HepG2 (cell line): ENCODE data around the gene PDE4D. TPM values are rescaled to one million over a fixed set of nuclear protein-coding genes. Genes with fewer than 3 reads are reported as not detected.

Source experiments
- GATA4 ChIP-seq: sonication (generic); IDR thresholded peaks from 2 replicates; pipeline ENCODE4 v1.6.1; 2016; ENCODE audit warnings: antibody characterized with exemption, low read depth, borderline replicate concordance
- KDM5A ChIP-seq: fragments of 200-600 bp; sonication (generic); IDR thresholded peaks from 2 replicates; pipeline ENCODE4 v1.7.0; 2018; ENCODE audit warnings: antibody characterized with exemption, mild to moderate bottlenecking, low read length, borderline replicate concordance
- NR3C1 ChIP-seq: sonication (generic); formaldehyde crosslinking; IDR thresholded peaks from 2 replicates; pipeline ENCODE4 v1.4.0; 2020; ENCODE audit warnings: missing genetic modification reagents
- PHB2 ChIP-seq: fragments of 450-650 bp; IDR thresholded peaks from 2 replicates; pipeline ENCODE4 v1.6.1; 2018; ENCODE audit not compliant: partially characterized antibody
- ZNF12 ChIP-seq: sonication (generic); formaldehyde crosslinking; IDR thresholded peaks from 2 replicates; pipeline ENCODE4 v1.5.0; 2020; ENCODE audit warnings: missing genetic modification reagents
- ZSCAN9 ChIP-seq: IDR thresholded peaks from 2 replicates; pipeline ENCODE4 v1.6.1; 2016; ENCODE audit warnings: borderline replicate concordance
- polyA plus RNA-seq, 8 experiments: library from polyadenylated mRNA; depleted of rRNA in 3 of 8; stranded (reverse) in 7 of 8; unstranded in 1 of 8; fragments of >200 nt; fragmentation: Illumina TruSeq in 4 of 8; extraction: Trizol in 4 of 8; gene quantifications; 2 replicates each; pipeline versions ENCODE4 v1.2.1 to v1.2.3, GENCODE V29; 2011 to 2016; ENCODE audit warnings: low read depth in 4 of 8, missing spikeins in 1 of 8, mixed read lengths in 1 of 8; ENCODE audit not compliant: insufficient read depth in 1 of 8
- total RNA-seq, 5 experiments: library from RNA; depleted of rRNA; stranded (reverse); fragments of >200 nt; fragmentation: Illumina TruSeq; extraction: Trizol; gene quantifications; 2 replicates each; pipeline ENCODE4 v1.2.3, GENCODE V29; 2016; ENCODE audit warnings: low read depth in 1 of 5
- TF ChIP-seq, protein P1 (sequence below), 2 experiments: sonication (generic) in 1 of 2; formaldehyde crosslinking in 1 of 2; IDR thresholded peaks; 2 replicates each; pipeline versions ENCODE4 v1.4.0 to v1.6.1; 2016 to 2020; ENCODE audit warnings: borderline replicate concordance in 1 of 2, low read depth in 1 of 2, mild to moderate bottlenecking in 1 of 2, missing genetic modification reagents in 1 of 2
- TF ChIP-seq, protein P2 (sequence below): sonication (generic); formaldehyde crosslinking; IDR thresholded peaks from 2 replicates; pipeline ENCODE4 v1.5.0; 2020; ENCODE audit warnings: mild to moderate bottlenecking, missing genetic modification reagents, borderline replicate concordance
- TF ChIP-seq, protein P3 (sequence below): fragments of 450-650 bp; IDR thresholded peaks from 2 replicates; pipeline ENCODE4 v1.6.1; 2016
- TF ChIP-seq, protein P4 (sequence below): sonication (generic); formaldehyde crosslinking; IDR thresholded peaks from 2 replicates; pipeline ENCODE4 v1.4.0; 2020; ENCODE audit warnings: missing genetic modification reagents, borderline replicate concordance
- TF ChIP-seq, protein P5 (sequence below): sonication (generic); formaldehyde crosslinking; IDR thresholded peaks from 2 replicates; pipeline ENCODE4 v1.5.1; 2020; ENCODE audit warnings: mild to moderate bottlenecking, missing genetic modification reagents, borderline replicate concordance

Gene PDE4D
- total and polyA plus RNA-seq, 2 of the 13 experiments (the other 11 are each of a cell fraction or from before 2014, with no cell fraction given): 7.0 to 12.2 TPM

DNA sequence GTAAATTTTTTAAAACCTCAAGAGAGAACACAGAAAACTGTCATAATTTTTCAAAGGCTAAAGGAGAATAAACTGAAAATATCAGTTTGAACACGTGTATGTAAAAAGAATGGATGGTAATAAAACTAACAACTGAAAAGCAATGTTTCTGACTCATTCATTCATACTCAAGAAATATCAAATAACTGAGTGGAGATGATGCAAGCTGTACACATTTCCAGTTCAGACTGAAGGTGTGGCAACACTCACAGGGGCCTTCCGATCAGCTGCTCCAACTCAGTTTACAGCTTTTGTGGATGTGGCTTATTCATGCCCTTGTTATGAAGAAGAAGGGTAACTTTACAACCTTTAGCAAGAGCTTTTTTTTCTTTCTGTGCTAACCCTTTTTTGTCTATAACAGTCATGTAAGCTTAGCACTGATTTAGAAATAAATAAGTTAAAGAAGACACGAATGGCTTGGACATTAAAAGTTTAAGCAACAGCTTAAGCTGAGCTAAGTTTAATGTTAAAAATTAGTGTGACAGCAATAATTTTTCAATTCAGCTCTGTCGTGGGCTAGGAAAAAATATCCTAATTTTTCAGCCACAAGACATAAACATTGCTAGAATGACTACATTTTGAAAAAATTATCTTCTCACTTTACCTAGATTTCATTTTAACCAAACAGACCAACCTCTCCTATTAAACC lies 857.1 kb downstream of the PDE4D start (continued):
- TF ChIP-seq KDM5A (no peak), ZSCAN9 (CRISPR knock-in tag) (no peak), ZNF12 (CRISPR knock-in tag) (peak; percentile 49; the same call in 1 of the 2 replicates), GATA4 (no peak), NR3C1 (no peak), PHB2 (no peak)
- TF ChIP-seq, protein P1, sequence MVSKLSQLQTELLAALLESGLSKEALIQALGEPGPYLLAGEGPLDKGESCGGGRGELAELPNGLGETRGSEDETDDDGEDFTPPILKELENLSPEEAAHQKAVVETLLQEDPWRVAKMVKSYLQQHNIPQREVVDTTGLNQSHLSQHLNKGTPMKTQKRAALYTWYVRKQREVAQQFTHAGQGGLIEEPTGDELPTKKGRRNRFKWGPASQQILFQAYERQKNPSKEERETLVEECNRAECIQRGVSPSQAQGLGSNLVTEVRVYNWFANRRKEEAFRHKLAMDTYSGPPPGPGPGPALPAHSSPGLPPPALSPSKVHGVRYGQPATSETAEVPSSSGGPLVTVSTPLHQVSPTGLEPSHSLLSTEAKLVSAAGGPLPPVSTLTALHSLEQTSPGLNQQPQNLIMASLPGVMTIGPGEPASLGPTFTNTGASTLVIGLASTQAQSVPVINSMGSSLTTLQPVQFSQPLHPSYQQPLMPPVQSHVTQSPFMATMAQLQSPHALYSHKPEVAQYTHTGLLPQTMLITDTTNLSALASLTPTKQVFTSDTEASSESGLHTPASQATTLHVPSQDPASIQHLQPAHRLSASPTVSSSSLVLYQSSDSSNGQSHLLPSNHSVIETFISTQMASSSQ (IDR thresholded peaks at IDR 0.05; ENCODE audit: low read depth): no peak
- TF ChIP-seq, protein P1 (CRISPR knock-in tag; IDR thresholded peaks at IDR 0.05; ENCODE audit: borderline replicate concordance): peak; percentile 22; the same call in 1 of the 2 replicates
- TF ChIP-seq, protein P2, sequence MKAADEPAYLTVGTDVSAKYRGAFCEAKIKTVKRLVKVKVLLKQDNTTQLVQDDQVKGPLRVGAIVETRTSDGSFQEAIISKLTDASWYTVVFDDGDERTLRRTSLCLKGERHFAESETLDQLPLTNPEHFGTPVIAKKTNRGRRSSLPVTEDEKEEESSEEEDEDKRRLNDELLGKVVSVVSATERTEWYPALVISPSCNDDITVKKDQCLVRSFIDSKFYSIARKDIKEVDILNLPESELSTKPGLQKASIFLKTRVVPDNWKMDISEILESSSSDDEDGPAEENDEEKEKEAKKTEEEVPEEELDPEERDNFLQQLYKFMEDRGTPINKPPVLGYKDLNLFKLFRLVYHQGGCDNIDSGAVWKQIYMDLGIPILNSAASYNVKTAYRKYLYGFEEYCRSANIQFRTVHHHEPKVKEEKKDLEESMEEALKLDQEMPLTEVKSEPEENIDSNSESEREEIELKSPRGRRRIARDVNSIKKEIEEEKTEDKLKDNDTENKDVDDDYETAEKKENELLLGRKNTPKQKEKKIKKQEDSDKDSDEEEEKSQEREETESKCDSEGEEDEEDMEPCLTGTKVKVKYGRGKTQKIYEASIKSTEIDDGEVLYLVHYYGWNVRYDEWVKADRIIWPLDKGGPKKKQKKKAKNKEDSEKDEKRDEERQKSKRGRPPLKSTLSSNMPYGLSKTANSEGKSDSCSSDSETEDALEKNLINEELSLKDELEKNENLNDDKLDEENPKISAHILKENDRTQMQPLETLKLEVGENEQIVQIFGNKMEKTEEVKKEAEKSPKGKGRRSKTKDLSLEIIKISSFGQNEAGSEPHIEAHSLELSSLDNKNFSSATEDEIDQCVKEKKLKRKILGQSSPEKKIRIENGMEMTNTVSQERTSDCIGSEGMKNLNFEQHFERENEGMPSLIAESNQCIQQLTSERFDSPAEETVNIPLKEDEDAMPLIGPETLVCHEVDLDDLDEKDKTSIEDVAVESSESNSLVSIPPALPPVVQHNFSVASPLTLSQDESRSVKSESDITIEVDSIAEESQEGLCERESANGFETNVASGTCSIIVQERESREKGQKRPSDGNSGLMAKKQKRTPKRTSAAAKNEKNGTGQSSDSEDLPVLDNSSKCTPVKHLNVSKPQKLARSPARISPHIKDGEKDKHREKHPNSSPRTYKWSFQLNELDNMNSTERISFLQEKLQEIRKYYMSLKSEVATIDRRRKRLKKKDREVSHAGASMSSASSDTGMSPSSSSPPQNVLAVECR (CRISPR knock-in tag): peak; percentile 44; the same call in 1 of the 2 replicates
- TF ChIP-seq, protein P3, sequence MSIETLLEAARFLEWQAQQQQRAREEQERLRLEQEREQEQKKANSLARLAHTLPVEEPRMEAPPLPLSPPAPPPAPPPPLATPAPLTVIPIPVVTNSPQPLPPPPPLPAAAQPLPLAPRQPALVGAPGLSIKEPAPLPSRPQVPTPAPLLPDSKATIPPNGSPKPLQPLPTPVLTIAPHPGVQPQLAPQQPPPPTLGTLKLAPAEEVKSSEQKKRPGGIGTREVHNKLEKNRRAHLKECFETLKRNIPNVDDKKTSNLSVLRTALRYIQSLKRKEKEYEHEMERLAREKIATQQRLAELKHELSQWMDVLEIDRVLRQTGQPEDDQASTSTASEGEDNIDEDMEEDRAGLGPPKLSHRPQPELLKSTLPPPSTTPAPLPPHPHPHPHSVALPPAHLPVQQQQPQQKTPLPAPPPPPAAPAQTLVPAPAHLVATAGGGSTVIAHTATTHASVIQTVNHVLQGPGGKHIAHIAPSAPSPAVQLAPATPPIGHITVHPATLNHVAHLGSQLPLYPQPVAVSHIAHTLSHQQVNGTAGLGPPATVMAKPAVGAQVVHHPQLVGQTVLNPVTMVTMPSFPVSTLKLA: no peak
- TF ChIP-seq, protein P4, sequence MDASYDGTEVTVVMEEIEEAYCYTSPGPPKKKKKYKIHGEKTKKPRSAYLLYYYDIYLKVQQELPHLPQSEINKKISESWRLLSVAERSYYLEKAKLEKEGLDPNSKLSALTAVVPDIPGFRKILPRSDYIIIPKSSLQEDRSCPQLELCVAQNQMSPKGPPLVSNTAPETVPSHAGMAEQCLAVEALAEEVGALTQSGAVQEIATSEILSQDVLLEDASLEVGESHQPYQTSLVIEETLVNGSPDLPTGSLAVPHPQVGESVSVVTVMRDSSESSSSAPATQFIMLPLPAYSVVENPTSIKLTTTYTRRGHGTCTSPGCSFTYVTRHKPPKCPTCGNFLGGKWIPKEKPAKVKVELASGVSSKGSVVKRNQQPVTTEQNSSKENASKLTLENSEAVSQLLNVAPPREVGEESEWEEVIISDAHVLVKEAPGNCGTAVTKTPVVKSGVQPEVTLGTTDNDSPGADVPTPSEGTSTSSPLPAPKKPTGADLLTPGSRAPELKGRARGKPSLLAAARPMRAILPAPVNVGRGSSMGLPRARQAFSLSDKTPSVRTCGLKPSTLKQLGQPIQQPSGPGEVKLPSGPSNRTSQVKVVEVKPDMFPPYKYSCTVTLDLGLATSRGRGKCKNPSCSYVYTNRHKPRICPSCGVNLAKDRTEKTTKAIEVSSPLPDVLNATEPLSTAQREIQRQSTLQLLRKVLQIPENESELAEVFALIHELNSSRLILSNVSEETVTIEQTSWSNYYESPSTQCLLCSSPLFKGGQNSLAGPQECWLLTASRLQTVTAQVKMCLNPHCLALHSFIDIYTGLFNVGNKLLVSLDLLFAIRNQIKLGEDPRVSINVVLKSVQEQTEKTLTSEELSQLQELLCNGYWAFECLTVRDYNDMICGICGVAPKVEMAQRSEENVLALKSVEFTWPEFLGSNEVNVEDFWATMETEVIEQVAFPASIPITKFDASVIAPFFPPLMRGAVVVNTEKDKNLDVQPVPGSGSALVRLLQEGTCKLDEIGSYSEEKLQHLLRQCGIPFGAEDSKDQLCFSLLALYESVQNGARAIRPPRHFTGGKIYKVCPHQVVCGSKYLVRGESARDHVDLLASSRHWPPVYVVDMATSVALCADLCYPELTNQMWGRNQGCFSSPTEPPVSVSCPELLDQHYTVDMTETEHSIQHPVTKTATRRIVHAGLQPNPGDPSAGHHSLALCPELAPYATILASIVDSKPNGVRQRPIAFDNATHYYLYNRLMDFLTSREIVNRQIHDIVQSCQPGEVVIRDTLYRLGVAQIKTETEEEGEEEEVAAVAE (CRISPR knock-in tag): peak; percentile 65; the same call in 1 of the 2 replicates
- TF ChIP-seq, protein P5, sequence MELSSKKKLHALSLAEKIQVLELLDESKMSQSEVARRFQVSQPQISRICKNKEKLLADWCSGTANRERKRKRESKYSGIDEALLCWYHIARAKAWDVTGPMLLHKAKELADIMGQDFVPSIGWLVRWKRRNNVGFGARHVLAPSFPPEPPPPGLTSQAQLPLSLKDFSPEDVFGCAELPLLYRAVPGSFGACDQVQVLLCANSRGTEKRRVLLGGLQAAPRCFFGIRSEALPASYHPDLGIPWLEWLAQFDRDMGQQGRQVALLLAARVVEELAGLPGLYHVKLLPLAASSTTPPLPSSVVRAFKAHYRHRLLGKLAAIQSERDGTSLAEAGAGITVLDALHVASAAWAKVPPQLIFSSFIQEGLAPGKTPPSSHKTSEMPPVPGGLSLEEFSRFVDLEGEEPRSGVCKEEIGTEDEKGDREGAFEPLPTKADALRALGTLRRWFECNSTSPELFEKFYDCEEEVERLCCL (CRISPR knock-in tag): no peak
